MM.1S (cell line): ENCODE measurements around the gene SGSH.

ENCODE experiments used
- DNase-seq: peaks from one replicate; pipeline ENCODE4 v3.0.0-alpha.2; 2015
- H2AFZ ChIP-seq: fragments of 300-600 bp; sonication (generic); 2 replicates; pipeline ENCODE4 v1.6.0; 2016; ENCODE audit warnings: antibody characterized with exemption, low read length
- H3F3A ChIP-seq: fragments of 300-600 bp; sonication (generic); 2 replicates; pipeline ENCODE4 v1.6.1; 2016; ENCODE audit warnings: mild to moderate bottlenecking, antibody characterized with exemption, low read length, moderate library complexity, mixed read lengths; ENCODE audit not compliant: insufficient read depth
- H3K27ac ChIP-seq: fragments of 300-600 bp; sonication (generic); 2 replicates; pipeline ENCODE4 v1.5.1; 2016; ENCODE audit warnings: mild to moderate bottlenecking, low read length
- H3K27me3 ChIP-seq: fragments of 300-600 bp; sonication (generic); replicated peaks from 2 replicates; pipeline ENCODE4 v1.6.0; 2016; ENCODE audit warnings: low read length; ENCODE audit not compliant: insufficient read depth
- H3K36me3 ChIP-seq: fragments of 300-600 bp; sonication (generic); replicated peaks from 2 replicates; pipeline ENCODE4 v1.6.1; 2016; ENCODE audit warnings: mild to moderate bottlenecking, low read length, mixed read lengths; ENCODE audit not compliant: insufficient read depth
- H3K4me1 ChIP-seq: fragments of 300-600 bp; sonication (generic); 2 replicates; pipeline ENCODE4 v1.6.1; 2016; ENCODE audit warnings: low read length, mixed read lengths
- H3K4me2 ChIP-seq: fragments of 300-600 bp; sonication (generic); 2 replicates; pipeline ENCODE4 v1.6.0; 2016; ENCODE audit warnings: low read depth, low read length
- H3K4me3 ChIP-seq: fragments of 300-600 bp; sonication (generic); 2 replicates; pipeline ENCODE4 v1.5.1; 2016; ENCODE audit warnings: low read length, mixed read lengths
- H3K79me2 ChIP-seq: fragments of 300-600 bp; sonication (generic); 2 replicates; pipeline ENCODE4 v1.6.1; 2016; ENCODE audit warnings: mixed run types, low read length, mixed read lengths
- H3K9ac ChIP-seq: fragments of 300-600 bp; sonication (generic); 2 replicates; pipeline ENCODE4 v1.6.1; 2016; ENCODE audit warnings: low read length, mixed read lengths
- H3K9me2 ChIP-seq: fragments of 300-600 bp; sonication (generic); replicated peaks from 2 replicates; pipeline ENCODE4 v1.6.1; 2016; ENCODE audit warnings: mild to moderate bottlenecking, low read length, mixed read lengths; ENCODE audit not compliant: insufficient read depth
- H3K9me3 ChIP-seq: fragments of 300-600 bp; sonication (generic); replicated peaks from 2 replicates; pipeline ENCODE4 v1.6.1; 2016; ENCODE audit warnings: mild to moderate bottlenecking, low read length, mixed read lengths; ENCODE audit not compliant: insufficient read depth
- H4K20me1 ChIP-seq: fragments of 300-600 bp; sonication (generic); 2 replicates; pipeline ENCODE4 v1.6.1; 2016; ENCODE audit warnings: mild to moderate bottlenecking, low read length, moderate library complexity, mixed read lengths; ENCODE audit not compliant: insufficient read depth
- CTCF ChIP-seq: fragments of 300-600 bp; sonication (generic); IDR thresholded peaks from 2 replicates; pipeline ENCODE4 v1.5.1; 2016; ENCODE audit warnings: antibody characterized with exemption, low read length, mixed read lengths
- EZH2 ChIP-seq: fragments of 300-600 bp; sonication (generic); optimal IDR thresholded peaks from 2 replicates; pipeline ENCODE3; 2017; ENCODE audit warnings: low read depth, mild to moderate bottlenecking, antibody characterized with exemption, low read length, mixed read lengths
- EZH2phosphoT487 ChIP-seq: fragments of 300-600 bp; sonication (generic); IDR thresholded peaks from 2 replicates; pipeline ENCODE4 v1.6.1; 2018; ENCODE audit warnings: antibody characterized with exemption, low read length

The SGSH gene

DNA sequence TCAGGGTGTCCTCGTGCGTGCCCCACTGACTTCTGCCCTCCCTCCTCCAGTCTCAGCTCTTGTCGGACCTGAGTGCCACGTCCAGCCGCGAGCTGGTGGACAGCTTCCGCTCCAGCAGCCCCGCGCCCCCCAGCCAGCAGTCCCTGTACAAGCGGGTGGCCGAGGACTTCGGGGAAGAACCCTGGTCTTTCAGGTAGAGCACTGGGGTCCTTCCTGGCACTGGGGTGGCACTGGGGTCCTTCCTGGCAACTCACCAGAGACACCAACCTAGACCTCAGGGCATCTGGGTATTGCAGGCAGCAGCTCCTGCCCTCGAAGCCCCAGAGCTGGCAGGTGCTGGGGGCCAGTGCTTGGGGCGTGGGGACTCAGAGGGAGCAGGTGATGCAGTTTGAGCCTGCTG lies 25.0 kb downstream of the SGSH start:
- H3K9me3 ChIP-seq = no peaks in the 10 kb centered on the region
- H3K79me2 ChIP-seq = no peaks in the 10 kb centered on the region
- H3K27ac ChIP-seq = no peak overlapping the region
- H2AFZ ChIP-seq = no peak overlapping the region
- no peaks in the 10 kb centered on the region for H3K9me2 ChIP-seq
- no peak overlapping the region for H3K4me3 ChIP-seq
- no peak for DNase-seq
- H4K20me1 ChIP-seq = no peaks in the 10 kb centered on the region
- H3K27me3 ChIP-seq = peaks cover 48% of the 10 kb centered on the region
- H3K9ac ChIP-seq = no peak overlapping the region
- no peaks in the 10 kb centered on the region for H3K4me1 ChIP-seq
- TF ChIP-seq CTCF = no peak
- TF ChIP-seq EZH2 = no peak
- TF ChIP-seq EZH2phosphoT487 = no peak
- no peaks in the 10 kb centered on the region for H3F3A ChIP-seq
- H3K36me3 ChIP-seq = no peaks in the 10 kb centered on the region
- no peak overlapping the region for H3K4me2 ChIP-seq

GRCh38 chr17:80191865-80192661 lies 28.1 kb downstream of the SGSH start:
- TF ChIP-seq CTCF = no peak
- no peak for TF ChIP-seq EZH2
- no peak for TF ChIP-seq EZH2phosphoT487
- no peak overlapping the region for H2AFZ ChIP-seq
- no peaks in the 10 kb centered on the region for H3K79me2 ChIP-seq
- H3K9me2 ChIP-seq = no peaks in the 10 kb centered on the region
- H3F3A ChIP-seq = no peaks in the 10 kb centered on the region
- H3K4me1 ChIP-seq = no peaks in the 10 kb centered on the region
- no peaks in the 10 kb centered on the region for H3K9me3 ChIP-seq
- H3K36me3 ChIP-seq = no peaks in the 10 kb centered on the region
- peaks cover 79% of the 10 kb centered on the region for H3K27me3 ChIP-seq
- H4K20me1 ChIP-seq = no peaks in the 10 kb centered on the region
- H3K27ac ChIP-seq = no peak overlapping the region
- H3K4me3 ChIP-seq = no peak overlapping the region
- no peak for DNase-seq
- no peak overlapping the region for H3K4me2 ChIP-seq
- H3K9ac ChIP-seq = no peak overlapping the region

- no peak overlapping the region for H3K27ac ChIP-seq
- no peak overlapping the region for H3K4me3 ChIP-seq
- no peaks in the 10 kb centered on the region for H3K79me2 ChIP-seq
- no peak overlapping the region for H3K4me2 ChIP-seq
- H3K9ac ChIP-seq = no peak overlapping the region
- no peaks in the 10 kb centered on the region for H3K9me3 ChIP-seq
- no peak overlapping the region for H2AFZ ChIP-seq
- H4K20me1 ChIP-seq = no peaks in the 10 kb centered on the region
- H3F3A ChIP-seq = no peaks in the 10 kb centered on the region
- DNase-seq = no peak
- H3K27me3 ChIP-seq = peaks cover 84% of the 10 kb centered on the region
- H3K36me3 ChIP-seq = no peaks in the 10 kb centered on the region
- no peaks in the 10 kb centered on the region for H3K9me2 ChIP-seq
- no peak for TF ChIP-seq CTCF
- TF ChIP-seq EZH2phosphoT487 = no peak
- TF ChIP-seq EZH2 = no peak
- H3K4me1 ChIP-seq = no peaks in the 10 kb centered on the region
These were observed 28.9 kb downstream of the SGSH start for GRCh38 chr17:80191192-80191591.
